B cell (primary cell): ENCODE results near the gene RCC1. TPM values are rescaled to one million over a fixed set of nuclear protein-coding genes. Genes with fewer than 3 reads are reported as not detected.

Experiments used
- ATAC-seq: fragments of 200-7000 bp; cut with Tn5 transposase; one replicate; pipeline ENCODE4 v1.10.0; 2021; ENCODE audit warnings: low read depth, mild to moderate bottlenecking, moderate number of reproducible peaks, moderate library complexity
- CTCF ChIA-PET: fragments of 350-600 bp; sonication (Branson Sonifier 250); formaldehyde crosslinking; loops from one replicate; lab custom pipeline; 2021; ENCODE audit warnings: antibody characterized with exemption, inconsistent platforms; lab: Charles Lee
- POLR2A ChIA-PET: fragments of 350-600 bp; sonication (Branson Sonifier 250); formaldehyde crosslinking; loops from one replicate; lab custom pipeline; 2021; ENCODE audit warnings: antibody characterized with exemption; lab: Charles Lee
- DNase-seq: peaks from one replicate; pipeline ENCODE4 v3.0.0; 2013
- H2AFZ ChIP-seq: 2 replicates; pipeline ENCODE4 v1.6.1; 2012; ENCODE audit warnings: mild to moderate bottlenecking, low read depth, low read length; ENCODE audit not compliant: insufficient read depth, poor library complexity, severe bottlenecking
- H3K27ac ChIP-seq, 2 donors: 1 replicate in 1 of 2; 2 replicates in 1 of 2; pipeline ENCODE4 v1.5.1; 2012 to 2013; ENCODE audit warnings: low read length in 2 of 2, mild to moderate bottlenecking in 2 of 2, moderate library complexity in 1 of 2
- H3K27me3 ChIP-seq, 4 experiments: fragments of 200-600 bp in 1 of 4; sonication (generic) in 1 of 4; replicated peaks in 1 of 4; 1 replicate in 2 of 4; 2 replicates in 2 of 4; pipeline versions ENCODE4 v1.6.1 to v1.7.0; 2013 to 2016; ENCODE audit warnings: low read length in 3 of 4, mild to moderate bottlenecking in 2 of 4, mixed read lengths in 1 of 4, moderate library complexity in 1 of 4; ENCODE audit not compliant: insufficient read depth in 4 of 4, control insufficient read depth in 3 of 4; ENCODE audit errors: control extremely low read depth in 1 of 4
- H3K36me3 ChIP-seq, 2 experiments: replicated peaks in 1 of 2; 1 replicate in 1 of 2; 2 replicates in 1 of 2; pipeline versions ENCODE4 v1.6.1 to v1.7.1; 2013; ENCODE audit warnings: low read length in 1 of 2; ENCODE audit not compliant: insufficient read depth in 2 of 2, control insufficient read depth in 1 of 2; ENCODE audit errors: control extremely low read depth in 1 of 2, extremely low read depth in 1 of 2
- H3K4me1 ChIP-seq, 2 donors: fragments of 200-600 bp in 1 of 2; sonication (generic) in 1 of 2; 1 replicate in 1 of 2; 2 replicates in 1 of 2; pipeline versions ENCODE4 v1.5.1 to v1.6.1; 2013 to 2017; ENCODE audit warnings: low read length in 2 of 2; ENCODE audit not compliant: control insufficient read depth in 2 of 2, insufficient read depth in 2 of 2
- H3K4me2 ChIP-seq: replicated peaks from 2 replicates; pipeline ENCODE3; 2012; ENCODE audit warnings: mild to moderate bottlenecking, low read depth, low read length; ENCODE audit not compliant: poor library complexity, severe bottlenecking
- H3K4me3 ChIP-seq, 5 experiments: fragments of 200-600 bp in 1 of 5; sonication (generic) in 1 of 5; 1 replicate in 3 of 5; 2 replicates in 2 of 5; pipeline versions ENCODE4 v1.5.1 to v1.7.0; 2011 to 2016; ENCODE audit warnings: low read length in 4 of 5, mild to moderate bottlenecking in 4 of 5, low read depth in 2 of 5, control low read depth in 1 of 5, moderate library complexity in 1 of 5; ENCODE audit not compliant: insufficient read depth in 1 of 5; ENCODE audit errors: control extremely low read depth in 1 of 5, extremely low read depth in 1 of 5
- H3K79me2 ChIP-seq: fragments of 200-600 bp; sonication (generic); one replicate; pipeline ENCODE4 v1.6.0; 2016; ENCODE audit warnings: low read length; ENCODE audit not compliant: control insufficient read depth, insufficient read depth
- H3K9ac ChIP-seq: fragments of 200-600 bp; sonication (generic); 2 replicates; pipeline ENCODE4 v1.6.1; 2017; ENCODE audit warnings: mild to moderate bottlenecking, low read length, moderate library complexity
- H3K9me3 ChIP-seq, 3 donors: one replicate each; pipeline versions ENCODE4 v1.6.1 to v1.7.1; 2013; ENCODE audit warnings: low read length in 2 of 3; ENCODE audit not compliant: control insufficient read depth in 2 of 3, insufficient read depth in 1 of 3; ENCODE audit errors: control extremely low read depth in 1 of 3
- H4K20me1 ChIP-seq: 2 replicates; pipeline ENCODE4 v1.6.0; 2012; ENCODE audit warnings: mild to moderate bottlenecking, low read length; ENCODE audit not compliant: insufficient read depth, control insufficient read depth, poor library complexity, severe bottlenecking
- H3K27ac Mint-ChIP-seq: one replicate; pipeline ENCODE4 v1.8.0; 2021; ENCODE audit warnings: mixed read lengths
- H3K27me3 Mint-ChIP-seq: one replicate; pipeline ENCODE4 v1.8.0; 2021; ENCODE audit warnings: mixed read lengths
- H3K4me1 Mint-ChIP-seq: one replicate; pipeline ENCODE4 v1.8.0; 2021; ENCODE audit warnings: mixed read lengths
- H3K4me3 Mint-ChIP-seq: one replicate; pipeline ENCODE4 v1.8.0; 2021; ENCODE audit warnings: mixed read lengths
- H3K9me3 Mint-ChIP-seq: one replicate; pipeline ENCODE4 v1.8.0; 2022; ENCODE audit warnings: mixed read lengths; ENCODE audit not compliant: insufficient read depth
- EZH2 ChIP-seq: IDR thresholded peaks from 2 replicates; pipeline ENCODE4 v1.6.1; 2012; ENCODE audit warnings: borderline replicate concordance, low read depth, mild to moderate bottlenecking, moderate library complexity, low read length; ENCODE audit not compliant: insufficient read depth, poor library complexity, severe bottlenecking
- WGBS: methylation state at CpG from one replicate; pipeline ENCODE4 v1.1.5; 2013; ENCODE audit warnings: missing lambda C conversion rate; ENCODE audit not compliant: insufficient coverage; 5-methylcytosine and 5-hydroxymethylcytosine counted together
- intact Hi-C: fragments of 100-400 bp; cut with micrococcal nuclease; formaldehyde crosslinking; loops from one replicate; pipeline ENCODE4 v1.10.0; 2022
- polyA plus RNA-seq: library from polyadenylated mRNA; depleted of rRNA; stranded (reverse); fragments of >200 nt; gene quantifications from 2 replicates; pipeline ENCODE4 v1.2.3, GENCODE V29; 2012
- total RNA-seq, 2 donors: library from RNA; stranded (reverse); fragments of 120-200 nt in 1 of 2; gene quantifications; 1 replicate in 1 of 2; 2 replicates in 1 of 2; pipeline versions ENCODE4 v1.2.3 to v1.2.4, GENCODE V29; 2013 to 2022
- TF ChIP-seq, protein P1 (sequence below): fragments of 200-600 bp; IDR thresholded peaks from one replicate; pipeline ENCODE4 v1.8.0; 2022; ENCODE audit warnings: antibody characterized with exemption, mild to moderate bottlenecking

Gene RCC1
- total and polyA plus RNA-seq, 2 donors (not counting 1 experiment from before 2014, with no cell fraction given): 9.7 to 17.5 TPM

DNA sequence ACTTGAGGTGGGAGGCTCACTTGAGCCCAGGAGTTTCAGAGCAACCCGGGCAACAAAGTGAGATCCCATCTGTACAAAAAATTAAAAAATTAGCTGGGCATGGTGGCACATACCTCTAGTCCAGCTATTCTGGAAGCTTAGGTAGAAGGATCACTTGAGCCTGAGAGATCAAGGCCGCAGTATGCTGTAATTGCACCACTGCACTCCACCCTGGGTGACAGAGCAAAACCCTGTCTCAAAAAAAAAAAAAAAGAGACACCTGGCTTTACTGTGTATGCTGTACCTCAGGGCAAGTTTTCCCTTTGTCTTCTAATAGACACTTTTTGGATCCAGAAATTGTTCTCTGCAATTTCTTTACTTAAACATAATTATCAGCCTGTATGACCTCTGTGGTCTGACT lies 23.1 kb upstream of the RCC1 start:
- intact Hi-C loops: no loop called here
- H3K79me2 ChIP-seq: no peaks in the 10 kb centered on the region
- DNase-seq: no peak
- Mint-ChIP-seq H3K9me3 (no peaks in the 10 kb centered on the region), H3K27ac (no peak overlapping the region), H3K4me3 (no peak overlapping the region), H3K4me1 (no peaks in the 10 kb centered on the region), H3K27me3 (no peaks in the 10 kb centered on the region)
- no peak overlapping the region for H3K27ac ChIP-seq
- TF ChIP-seq EZH2: no peak
- TF ChIP-seq, protein P1, sequence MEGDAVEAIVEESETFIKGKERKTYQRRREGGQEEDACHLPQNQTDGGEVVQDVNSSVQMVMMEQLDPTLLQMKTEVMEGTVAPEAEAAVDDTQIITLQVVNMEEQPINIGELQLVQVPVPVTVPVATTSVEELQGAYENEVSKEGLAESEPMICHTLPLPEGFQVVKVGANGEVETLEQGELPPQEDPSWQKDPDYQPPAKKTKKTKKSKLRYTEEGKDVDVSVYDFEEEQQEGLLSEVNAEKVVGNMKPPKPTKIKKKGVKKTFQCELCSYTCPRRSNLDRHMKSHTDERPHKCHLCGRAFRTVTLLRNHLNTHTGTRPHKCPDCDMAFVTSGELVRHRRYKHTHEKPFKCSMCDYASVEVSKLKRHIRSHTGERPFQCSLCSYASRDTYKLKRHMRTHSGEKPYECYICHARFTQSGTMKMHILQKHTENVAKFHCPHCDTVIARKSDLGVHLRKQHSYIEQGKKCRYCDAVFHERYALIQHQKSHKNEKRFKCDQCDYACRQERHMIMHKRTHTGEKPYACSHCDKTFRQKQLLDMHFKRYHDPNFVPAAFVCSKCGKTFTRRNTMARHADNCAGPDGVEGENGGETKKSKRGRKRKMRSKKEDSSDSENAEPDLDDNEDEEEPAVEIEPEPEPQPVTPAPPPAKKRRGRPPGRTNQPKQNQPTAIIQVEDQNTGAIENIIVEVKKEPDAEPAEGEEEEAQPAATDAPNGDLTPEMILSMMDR: no peak
- peaks cover 5 to 49% of the 10 kb centered on the region in 2 experiments for H3K36me3 ChIP-seq
- H2AFZ ChIP-seq: no peak overlapping the region
- no peak overlapping the region for H3K9ac ChIP-seq
- no peak overlapping the region for H3K4me3 ChIP-seq
- H3K4me1 ChIP-seq: no peaks in the 10 kb centered on the region
- no peak for ATAC-seq
- WGBS: 88% methylated on average over 1 of the region's 2 CpGs
- H3K27me3 ChIP-seq: no peaks in the 10 kb centered on the region
- no peak overlapping the region for H3K4me2 ChIP-seq
- H4K20me1 ChIP-seq: no peaks in the 10 kb centered on the region
- ChIA-PET POLR2A (no interaction called here), CTCF (no interaction called here)
- H3K9me3 ChIP-seq: no peaks in the 10 kb centered on the region

GRCh38 chr1:28494737-28495136 lies 11.1 kb upstream of the RCC1 start:
- H3K4me1 Mint-ChIP-seq: no peaks in the 10 kb centered on the region
- no peak overlapping the region for H3K27ac ChIP-seq
- ATAC-seq (no peak), DNase-seq (no peak)
- CTCF ChIA-PET: no interaction called here
- no peak overlapping the region for H3K4me2 ChIP-seq
- intact Hi-C loops: no loop called here
- no peaks in the 10 kb centered on the region for H3K9me3 ChIP-seq
- H2AFZ ChIP-seq: no peak overlapping the region
- H3K9me3 Mint-ChIP-seq: no peaks in the 10 kb centered on the region
- H3K9ac ChIP-seq: no peak overlapping the region
- peak overlapping the region; percentile 46 for H3K27ac Mint-ChIP-seq
- no peaks in the 10 kb centered on the region for H3K79me2 ChIP-seq
- H3K4me3 Mint-ChIP-seq: no peak overlapping the region
- POLR2A ChIA-PET: no interaction called here
- no peaks in the 10 kb centered on the region for H3K27me3 Mint-ChIP-seq
- H3K36me3 ChIP-seq: peaks cover 5 to 33% of the 10 kb centered on the region in 2 experiments
- 100% methylated on average over 1 of the region's 1 CpG for WGBS
- TF ChIP-seq EZH2: no peak
- TF ChIP-seq, protein P1: no peak
- H3K4me1 ChIP-seq: no peaks in the 10 kb centered on the region
- no peaks in the 10 kb centered on the region for H4K20me1 ChIP-seq
- no peak overlapping the region for H3K4me3 ChIP-seq
- H3K27me3 ChIP-seq: no peaks in the 10 kb centered on the region
